Measurements from ENCODE around the gene TRIM17. TPM values are rescaled to one million over a fixed set of nuclear protein-coding genes. Genes with fewer than 3 reads are reported as not detected.

The TRIM17 gene
- total and polyA plus RNA-seq, 9 of the 15 experiments (the other 6 are each of a cell fraction or from before 2014, with no cell fraction given): not detected

- TF ChIP-seq ATF6 (CRISPR knock-in tag; IDR thresholded peaks at IDR 0.05): peak; percentile 12; the same call in 1 of the 2 replicates
- TF ChIP-seq HMG20B (CRISPR knock-in tag; IDR thresholded peaks at IDR 0.05): no peak
- TF ChIP-seq HIVEP1 (CRISPR knock-in tag; IDR thresholded peaks at IDR 0.05): no peak
- no peak for TF ChIP-seq CEBPZ (IDR thresholded peaks at IDR 0.05; ENCODE audit: borderline replicate concordance, low read depth, low read length)
- TF ChIP-seq CBX5 (IDR thresholded peaks at IDR 0.05; ENCODE audit: borderline replicate concordance, low read depth): no peak
- no peak for TF ChIP-seq SNIP1 (IDR thresholded peaks at IDR 0.05; ENCODE audit: low read depth)
- TF ChIP-seq L3MBTL2 (IDR thresholded peaks at IDR 0.05): peak; percentile 90
- no peak for TF ChIP-seq FUS (optimal IDR thresholded peaks at IDR 0.05; ENCODE audit: low read depth, low read length)
- TF ChIP-seq ZNF592 (IDR thresholded peaks at IDR 0.05): peak; percentile 98
- TF ChIP-seq SPI1 (IDR thresholded peaks at IDR 0.05; ENCODE audit: borderline replicate concordance, low read depth, low read length): peak; percentile 13; the same call in 1 of the 2 replicates
- TF ChIP-seq ZNF174 (CRISPR knock-in tag; IDR thresholded peaks at IDR 0.05): no peak
- no peak for TF ChIP-seq ZNF778 (CRISPR knock-in tag; IDR thresholded peaks at IDR 0.05)
- no peak for TF ChIP-seq FOXA1 (IDR thresholded peaks at IDR 0.05; ENCODE audit: borderline replicate concordance)
- no peak for TF ChIP-seq ILK (tag; IDR thresholded peaks at IDR 0.05; ENCODE audit: borderline replicate concordance, low read depth)
- TF ChIP-seq ZNF445 (CRISPR knock-in tag; IDR thresholded peaks at IDR 0.05; ENCODE audit: low read depth): no peak
- peak; percentile 71; the same call in 1 of the 2 replicates for TF ChIP-seq MBD2 (IDR thresholded peaks at IDR 0.05; ENCODE audit: borderline replicate concordance, low read depth)
- TF ChIP-seq ZBTB26 (CRISPR knock-in tag; IDR thresholded peaks at IDR 0.05): no peak
Measured at GRCh38 chr1:228368801-228369607, 47.7 kb downstream of the TRIM17 start (continued).

All from K562 (cell line).